GM21528 (cell line): ENCODE results near the gene PTPN3.

Experiments used
- ATAC-seq: cut with Tn5 transposase; IDR thresholded peaks from one replicate; pipeline ENCODE4 v1.9.1; 2021; ENCODE audit warnings: mild to moderate bottlenecking, moderate library complexity; ENCODE audit not compliant: unreplicated experiment, low FRiP score

PTPN3 gene

DNA sequence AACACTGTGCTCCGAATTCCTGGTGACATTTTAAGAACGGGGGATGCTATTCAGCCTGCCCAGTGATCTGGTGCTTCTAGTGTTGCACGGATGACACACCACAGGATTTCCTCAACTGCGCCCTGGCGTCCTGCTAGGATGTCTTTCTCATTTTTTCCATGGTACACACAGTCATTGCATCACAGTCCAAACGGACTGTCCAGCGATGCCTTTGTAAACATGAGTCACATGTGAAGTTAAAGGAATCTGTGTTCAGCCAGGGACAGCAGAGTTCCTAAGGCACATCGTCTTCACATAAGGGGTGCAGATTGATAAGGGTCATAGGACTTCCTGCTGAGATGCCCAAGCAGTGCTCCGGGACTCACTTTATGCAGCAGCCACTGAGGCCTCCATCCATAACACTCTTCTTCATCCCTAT lies 9.3 kb upstream of the PTPN3 start:
- ATAC-seq: no peak

DNA sequence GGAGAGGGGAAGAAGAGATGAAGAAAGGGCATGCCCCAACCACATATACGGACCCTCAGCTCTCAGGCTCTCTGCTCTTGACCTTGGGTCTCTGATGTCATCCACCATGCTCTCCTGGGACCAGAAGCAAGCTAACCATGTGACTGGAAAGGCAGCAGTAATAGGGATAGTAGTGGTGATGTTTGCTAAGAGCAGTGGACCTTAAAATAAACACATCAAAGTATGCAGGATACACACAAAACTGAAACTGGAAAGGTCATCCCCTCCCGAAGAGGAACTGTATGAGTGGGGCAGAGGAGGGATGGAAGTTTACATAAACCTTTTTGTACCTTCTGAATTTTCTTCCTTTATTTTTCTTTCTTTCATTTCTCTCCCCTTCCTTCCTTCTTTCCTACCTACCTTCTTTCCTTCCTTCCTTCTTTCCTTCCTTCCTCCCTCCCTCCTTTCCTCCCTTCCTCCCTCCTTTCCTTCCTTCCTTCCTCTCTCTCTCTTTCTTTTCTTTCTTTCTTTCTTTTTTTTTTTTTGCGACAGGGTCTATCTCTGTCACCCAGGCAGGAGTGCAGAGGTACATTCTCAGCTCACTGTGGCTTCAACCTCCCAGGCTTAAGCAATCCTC lies 8.1 kb upstream of the PTPN3 start:
- ATAC-seq: no peak

DNA sequence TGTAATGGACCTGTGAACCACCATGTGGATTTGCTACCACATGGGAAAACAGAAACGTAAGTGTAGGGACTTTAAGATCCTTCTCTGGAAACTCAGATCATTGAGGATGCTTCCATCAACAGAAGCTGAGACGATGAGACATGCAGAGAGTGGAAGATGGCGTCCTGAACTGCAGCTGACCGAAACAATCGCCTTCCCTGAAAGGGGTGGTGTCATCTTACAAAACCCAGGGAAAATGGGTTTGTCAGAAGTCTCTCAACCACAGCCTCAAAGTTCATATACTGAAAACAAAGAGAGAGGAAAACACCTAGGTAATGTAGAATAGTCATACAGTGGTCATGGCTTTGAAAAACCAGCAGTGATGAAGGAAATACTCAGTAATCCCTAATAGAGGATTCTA lies 6.6 kb upstream of the PTPN3 start:
- ATAC-seq: no peak

DNA sequence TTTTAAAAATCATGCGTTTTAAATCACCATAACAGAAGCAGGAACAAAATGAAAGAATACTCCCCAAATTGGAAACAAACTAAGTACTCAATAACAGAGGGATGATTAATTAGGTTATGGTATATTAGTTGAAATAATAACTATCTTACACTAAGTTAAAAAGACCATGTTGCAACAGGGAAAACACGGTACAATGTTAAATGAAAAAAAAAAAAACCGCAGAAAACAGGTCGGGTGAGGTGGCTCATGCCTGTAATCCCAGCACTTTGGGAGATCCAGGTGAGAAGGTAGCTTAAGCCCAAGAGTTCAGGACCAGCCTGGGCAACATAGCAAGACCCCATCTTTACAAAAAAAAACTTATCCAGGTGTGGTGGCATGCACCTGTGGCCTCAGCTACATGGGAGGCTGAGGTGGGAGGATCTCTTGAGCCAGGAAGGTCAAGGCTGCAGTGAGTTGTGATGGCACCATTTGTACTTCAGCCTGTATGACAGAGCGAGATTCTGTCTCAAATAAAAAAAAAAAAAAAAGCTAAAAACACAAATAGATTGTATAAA lies 2.4 kb upstream of the PTPN3 start:
- ATAC-seq: no peak

DNA sequence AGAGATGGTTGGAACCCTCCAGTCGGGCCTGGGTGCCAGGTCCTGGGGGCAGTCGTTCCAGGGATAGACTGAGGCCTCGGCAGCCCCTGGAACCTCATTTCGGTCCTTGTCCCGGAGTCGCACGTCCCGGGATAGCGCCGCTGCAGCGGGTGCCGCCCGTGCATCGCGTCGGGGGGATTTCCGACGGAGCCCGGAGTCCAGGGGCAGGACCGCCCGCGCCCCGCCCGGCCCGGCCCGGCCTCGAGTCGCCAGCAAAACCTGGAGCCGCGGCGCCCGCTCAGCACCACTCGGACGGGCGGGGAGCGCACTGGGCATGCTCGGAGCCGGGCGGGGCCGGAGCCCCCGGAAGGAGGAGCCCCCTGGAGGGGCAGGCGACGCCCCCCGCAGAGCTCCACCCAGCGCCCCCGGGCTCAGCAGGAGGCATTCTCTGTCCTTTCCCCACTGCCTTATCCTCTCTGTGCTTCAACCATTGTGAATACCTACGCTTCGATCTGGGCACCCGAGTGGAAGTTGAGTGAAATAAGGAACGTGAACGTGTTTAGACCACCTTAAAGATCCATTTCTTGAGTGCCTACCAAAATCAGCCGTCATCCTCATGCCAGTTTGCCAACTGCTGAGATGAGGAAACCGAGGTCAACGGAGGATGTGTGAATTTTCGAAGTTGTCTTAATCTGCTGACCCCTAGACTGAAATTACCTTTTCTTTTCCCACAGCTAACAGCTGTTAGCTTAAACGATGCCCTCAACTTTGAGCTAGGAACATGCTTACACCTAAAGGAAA lies 1.7 kb upstream of the PTPN3 start:
- ATAC-seq: no peak

DNA sequence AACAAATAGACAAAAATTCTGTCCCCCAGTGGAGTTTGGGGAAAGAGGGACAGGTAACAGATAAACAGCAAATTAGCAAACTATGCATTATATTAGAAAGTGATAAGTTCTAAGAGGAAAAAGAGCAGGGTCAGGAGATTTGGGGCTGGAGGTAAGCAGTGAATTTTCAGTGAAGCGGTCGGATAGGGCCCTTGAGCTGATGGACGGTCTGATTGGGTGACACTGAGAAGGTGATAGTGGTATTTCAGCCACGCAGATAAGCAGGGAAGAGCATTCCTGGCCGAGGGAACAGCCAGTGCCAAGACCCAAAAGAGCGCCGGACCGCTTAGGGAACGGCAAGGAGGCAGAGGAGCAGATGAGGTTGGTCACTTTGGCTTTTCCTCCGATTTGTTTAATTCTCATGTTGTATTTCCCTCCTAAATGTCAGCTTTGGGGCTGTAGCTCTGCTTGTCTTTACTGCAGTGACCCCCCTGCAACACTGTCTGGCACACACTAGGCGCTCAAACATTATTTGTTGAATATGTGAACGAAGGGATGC lies 1.1 kb upstream of the PTPN3 start:
- ATAC-seq: no peak

DNA sequence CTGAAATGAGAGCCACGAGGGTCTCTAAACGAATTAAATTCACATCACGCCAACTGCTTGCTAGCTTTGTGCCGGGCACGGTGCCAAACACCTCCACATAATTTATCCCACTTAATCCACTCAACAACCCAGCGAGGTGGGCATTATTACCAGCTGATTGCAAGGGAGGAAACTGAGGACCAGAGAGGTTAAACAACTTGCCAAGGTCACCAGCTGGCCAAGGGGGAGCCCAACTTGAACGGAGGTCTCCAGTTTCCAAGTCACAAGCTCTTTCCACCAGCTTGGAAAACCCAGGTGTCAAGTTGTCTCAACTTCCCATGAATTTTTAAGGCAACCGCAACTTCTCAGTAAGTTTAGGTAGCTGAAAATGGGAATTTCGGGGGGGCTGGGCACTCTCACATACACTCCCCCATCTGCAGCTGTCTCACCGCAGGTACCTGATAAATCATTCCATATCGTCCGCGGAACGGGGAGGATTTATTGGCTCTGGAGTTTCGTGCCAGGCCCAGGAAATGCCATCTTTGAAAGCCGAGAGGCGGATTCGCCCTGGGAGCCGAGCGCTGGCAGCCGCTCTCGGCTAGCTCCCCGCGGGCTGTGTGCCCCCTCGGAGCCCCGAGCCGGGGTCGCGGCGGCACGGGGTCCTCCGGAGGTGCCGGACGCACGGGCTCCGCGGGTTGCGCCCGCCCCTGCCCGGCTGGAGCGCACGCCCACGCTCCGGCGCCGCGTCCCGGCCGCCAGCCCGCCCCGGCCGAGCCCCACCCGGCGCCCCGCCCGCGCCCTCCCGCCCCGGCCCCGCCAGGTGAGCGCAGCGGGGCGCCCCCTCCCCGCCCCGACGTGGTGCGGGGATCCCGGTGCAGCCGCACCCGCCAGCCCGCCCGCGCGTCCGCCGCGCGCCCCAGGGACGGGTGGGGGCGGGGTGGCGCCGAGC lies 617 bp downstream of the PTPN3 start:
- ATAC-seq: no peak

DNA sequence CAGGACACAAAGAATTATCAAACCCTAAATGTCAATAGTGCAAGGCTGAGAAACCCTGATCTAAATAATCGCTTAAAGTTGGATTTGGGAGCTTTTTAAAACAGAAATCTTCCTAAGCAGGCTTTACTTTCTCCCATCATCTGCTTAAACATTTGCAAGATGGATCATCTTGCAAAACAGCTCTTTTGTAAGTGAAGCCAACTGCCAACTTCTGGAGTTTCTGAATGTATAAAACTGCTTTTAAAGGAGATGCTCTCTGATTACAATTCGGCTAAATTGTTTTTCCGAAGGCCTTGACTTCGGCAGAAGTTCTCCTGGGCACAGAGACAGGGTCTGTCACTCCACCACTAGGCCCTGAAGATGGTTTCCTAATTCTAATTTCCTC lies 1.3 kb downstream of the PTPN3 start:
- no peak for ATAC-seq

DNA sequence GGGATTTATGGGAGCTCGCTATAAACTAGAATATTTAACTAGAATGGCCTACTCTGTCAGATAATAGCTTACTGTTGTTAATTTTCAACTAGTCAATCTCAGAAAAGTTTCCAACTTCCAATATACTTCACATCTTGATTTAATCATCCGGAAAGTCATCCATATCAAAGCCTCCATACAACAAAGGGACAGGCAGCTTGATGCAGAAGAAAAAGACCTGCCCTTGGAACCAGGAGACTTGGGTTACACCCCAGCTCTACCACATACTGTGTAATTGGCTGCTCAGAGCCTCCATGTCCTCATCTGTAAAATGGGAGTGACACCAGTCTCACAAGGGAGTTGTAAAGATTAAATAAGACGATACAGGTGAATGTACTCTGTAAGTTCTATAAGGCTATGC lies 1.9 kb downstream of the PTPN3 start:
- no peak for ATAC-seq

DNA sequence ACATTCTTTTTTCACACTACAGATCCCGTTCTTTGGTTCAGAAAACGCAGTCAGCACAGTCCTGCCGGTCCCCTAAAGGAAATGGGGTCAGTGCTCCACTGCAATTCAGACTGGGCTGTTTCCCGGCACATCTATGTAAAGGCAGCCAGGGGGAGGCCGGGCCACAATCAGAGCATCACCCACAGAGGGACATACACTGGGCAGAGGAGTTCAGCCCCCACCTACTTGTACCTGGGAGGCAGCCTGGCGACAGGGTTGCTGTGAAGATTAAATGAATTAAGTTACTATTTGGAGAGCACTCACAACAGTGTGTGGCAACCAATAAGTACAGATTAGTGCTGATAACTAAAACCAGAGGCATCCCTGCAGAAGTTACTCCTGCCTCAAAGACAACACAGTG lies 4.5 kb downstream of the PTPN3 start:
- ATAC-seq: no peak

DNA sequence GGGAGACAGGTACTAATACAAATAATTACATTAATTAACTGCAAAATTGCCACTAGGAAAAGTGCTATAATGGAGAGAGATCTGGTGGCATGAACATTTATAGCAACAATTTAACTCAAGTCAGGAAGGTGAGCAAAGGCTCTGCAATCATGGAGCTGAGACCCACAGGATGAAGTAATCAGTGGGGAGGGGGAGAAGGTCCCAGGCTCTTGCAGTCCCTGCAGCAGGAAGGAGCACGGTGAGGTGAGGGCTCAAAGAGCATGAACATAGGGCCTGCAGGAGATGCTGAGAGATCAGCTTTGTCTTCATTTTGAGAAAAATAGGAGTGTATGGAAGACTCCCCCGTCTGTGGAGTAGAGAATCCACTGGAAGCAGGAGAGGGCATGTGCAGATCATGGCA lies 6.5 kb downstream of the PTPN3 start:
- ATAC-seq: no peak

DNA sequence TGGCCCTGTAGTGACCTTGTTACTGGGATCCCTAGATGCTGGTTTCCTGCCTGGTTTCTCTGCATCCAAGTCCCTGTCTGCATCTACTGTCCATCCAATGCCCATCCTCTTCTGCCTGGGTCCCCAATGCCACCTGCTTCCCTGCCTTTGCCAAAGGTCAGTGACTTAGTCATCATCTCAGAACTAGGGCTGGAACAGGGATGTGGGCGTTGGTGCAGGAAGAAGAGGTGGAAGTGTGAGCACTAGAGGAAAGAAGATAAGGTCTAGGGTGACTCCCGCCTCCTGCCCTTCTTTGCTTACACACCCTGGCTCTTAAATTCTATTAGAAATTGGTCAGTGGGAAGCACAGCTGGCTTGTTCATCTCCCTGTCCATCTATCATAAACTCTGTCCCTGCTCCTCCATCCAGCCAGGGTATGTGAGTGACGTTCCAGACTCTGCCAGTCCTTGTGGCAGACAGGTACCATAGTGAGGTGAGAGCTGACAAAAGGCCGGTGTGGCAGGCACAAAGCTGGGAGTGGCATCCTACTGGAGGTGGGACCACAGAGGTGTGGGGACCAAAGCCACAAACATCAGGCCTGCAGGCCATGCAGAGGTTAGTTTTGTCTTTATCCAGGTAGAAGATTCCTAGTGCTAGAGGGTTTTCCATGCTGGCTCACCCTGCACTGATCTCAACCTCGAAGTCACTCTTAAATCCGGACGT lies 9.2 kb downstream of the PTPN3 start:
- ATAC-seq: no peak

DNA sequence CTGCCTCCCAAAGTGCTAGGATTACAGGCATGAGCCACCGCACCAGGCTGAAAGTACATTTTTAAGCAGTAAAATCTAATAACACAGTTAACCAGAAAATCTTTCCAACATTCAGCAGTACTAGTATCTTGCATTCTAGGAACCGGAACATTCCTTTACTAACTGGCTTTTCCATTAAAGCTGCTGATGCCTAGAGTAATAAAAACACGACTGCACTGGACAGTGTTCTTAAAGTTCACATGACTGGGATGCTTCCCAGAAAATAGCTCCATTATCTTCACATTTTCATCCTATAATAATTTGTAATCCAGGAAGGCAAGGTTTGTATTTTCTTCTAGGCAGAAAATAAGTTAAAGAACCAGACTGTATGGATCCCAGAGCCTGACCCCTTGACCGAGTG lies 9.8 kb downstream of the PTPN3 start:
- ATAC-seq: no peak

DNA sequence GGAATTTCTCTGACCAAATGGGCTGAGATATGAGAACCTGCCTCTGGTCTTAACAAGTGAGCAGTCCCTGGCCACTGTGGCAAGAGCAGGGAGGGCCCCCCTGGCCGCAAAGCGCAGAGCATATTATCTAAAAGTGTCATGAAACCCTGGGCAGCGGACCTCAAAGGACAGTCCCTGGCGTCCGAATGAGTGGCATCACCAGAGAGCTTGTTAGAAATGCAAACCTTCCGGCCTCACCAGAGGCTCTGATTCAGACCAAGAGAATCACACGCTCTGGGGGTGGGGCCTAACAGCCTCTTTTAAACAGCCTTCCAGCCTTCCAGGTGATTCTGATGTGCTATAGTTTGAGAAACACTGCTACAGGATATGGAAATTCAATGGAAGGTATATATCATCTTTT lies 10.9 kb downstream of the PTPN3 start:
- no peak for ATAC-seq

DNA sequence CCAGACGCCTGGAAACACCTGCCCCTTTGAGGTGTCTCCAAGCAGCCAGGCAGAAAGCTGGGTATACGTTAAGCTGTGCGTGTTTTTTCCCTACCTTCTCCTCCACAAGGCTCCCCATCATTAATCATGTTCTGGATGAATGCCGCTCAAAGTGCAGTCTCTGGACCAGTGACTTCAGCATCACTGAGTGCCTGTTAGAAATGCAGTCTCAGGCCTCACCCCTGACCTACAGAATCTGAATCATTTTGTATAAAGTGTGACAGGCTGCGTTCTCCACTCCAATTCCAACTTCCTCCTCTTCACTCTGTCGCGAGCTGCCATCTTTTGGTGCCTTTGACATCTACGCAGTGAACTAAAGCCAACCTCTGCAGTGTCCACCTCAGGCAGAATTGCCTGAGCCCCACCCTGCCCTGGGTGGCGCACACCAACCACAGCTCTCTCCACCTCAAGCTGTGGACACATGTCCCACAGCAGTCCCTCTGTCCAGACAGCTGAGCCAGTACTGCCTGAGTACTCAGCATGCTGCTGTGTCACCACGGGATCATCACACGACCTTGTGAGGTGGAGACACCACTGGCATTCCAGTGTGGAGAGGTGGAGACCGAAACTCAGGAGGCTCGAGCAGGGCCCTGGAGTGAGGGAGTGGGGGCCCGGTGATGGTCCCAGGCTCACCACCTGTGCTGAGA lies 14.2 kb downstream of the PTPN3 start:
- no peak for ATAC-seq

DNA sequence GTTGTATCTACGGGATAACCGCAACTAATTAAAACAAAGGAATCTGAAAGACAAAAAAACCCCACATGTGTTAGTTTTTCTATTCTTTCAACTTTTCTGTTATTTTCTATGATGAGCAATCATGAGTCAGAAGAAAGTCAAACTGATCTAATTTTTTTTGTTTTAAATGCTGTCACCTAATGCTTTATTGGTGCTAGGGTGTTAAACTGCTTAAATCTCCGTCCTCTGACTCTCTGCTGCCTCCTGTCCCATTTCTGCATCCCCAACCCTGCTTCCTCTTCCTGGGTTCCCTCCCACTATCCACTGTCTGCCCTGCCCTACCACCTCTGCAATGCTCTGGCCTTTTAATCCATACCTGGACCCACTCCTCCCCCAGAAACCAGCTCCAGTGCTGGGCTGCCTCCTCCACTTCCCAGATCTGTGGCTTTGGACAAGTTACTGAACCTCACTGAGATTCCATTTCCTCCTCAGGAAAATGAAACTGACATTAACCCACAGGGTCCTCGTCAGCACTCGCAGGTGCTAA lies 15.7 kb downstream of the PTPN3 start:
- no peak for ATAC-seq

DNA sequence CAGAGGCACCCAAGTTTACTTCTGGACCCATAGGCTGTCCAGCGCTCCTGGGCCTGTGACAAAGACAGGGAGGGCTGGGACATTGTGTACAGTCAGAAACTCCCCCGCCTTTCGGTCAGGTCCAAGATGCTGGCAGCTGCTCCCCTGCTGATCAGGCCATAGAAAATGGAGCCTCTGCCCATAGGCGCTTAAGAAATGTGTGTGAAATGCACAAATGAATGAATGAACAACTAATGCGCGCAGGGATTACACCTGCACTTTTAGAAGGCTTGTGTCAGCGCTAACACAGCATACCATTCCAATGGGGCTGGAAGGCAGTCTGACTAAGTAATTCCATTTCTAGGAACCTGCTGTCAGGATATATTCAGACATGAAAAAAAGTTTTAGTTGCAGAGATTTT lies 16.3 kb downstream of the PTPN3 start:
- ATAC-seq: no peak

DNA sequence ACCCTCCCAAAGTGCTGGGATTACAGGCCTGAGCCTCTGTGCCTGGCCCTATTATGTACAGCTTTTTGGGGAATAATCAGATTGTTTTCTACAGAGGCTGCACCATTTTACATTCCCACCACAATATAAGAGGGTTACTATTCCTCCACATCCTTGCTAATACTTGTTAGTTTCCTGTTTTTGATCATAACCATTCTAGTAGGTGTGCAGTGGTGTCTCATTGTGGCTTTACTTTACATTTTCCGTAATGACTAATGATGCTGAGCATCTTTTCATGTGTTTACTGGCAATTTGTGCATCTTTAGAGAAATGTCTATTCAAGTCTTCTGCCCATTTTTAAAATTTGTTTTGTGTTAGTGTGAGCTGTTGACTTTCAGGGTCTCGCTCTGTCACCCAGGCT lies 18.3 kb downstream of the PTPN3 start:
- ATAC-seq: no peak

DNA sequence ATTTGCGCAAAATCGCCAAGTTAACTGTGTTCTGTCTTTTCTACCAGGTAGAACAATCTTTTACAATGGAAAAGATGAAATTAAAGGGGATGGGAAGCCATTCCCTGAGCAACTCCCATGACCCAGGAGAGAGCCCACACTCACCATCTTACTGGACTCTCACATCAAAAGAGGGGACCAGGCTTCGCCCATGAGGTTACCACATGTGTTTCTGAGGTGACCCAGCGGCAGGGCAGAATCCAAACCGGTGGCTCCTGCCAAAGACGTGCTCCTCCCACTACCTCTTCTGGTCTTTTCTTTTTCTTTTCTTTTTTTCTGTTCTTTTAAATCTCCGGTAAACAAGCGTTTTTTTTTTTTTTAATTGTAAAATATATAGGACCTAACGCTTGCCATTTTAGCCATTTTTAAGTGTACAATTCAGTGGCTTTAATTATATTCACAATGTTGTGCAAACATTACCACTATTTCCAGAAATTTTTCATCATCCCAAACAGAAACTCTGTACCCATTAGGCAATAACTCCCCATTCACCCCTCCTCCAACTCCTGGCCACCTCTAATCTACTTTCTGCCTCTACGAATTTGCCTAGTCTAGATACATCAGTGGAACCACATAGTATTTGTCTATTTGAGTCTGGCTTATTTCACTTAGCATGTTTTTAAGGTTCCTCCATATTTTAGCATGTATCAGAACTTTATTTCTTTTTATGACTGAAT lies 19.3 kb downstream of the PTPN3 start:
- ATAC-seq: no peak
